ENCODE data around the gene PAK2. TPM values are rescaled to one million over a fixed set of nuclear protein-coding genes. Genes with fewer than 3 reads are reported as not detected.
"Not testable (repeated sequence)": the region's sequence is repeated elsewhere in the genome, so short reads cannot be mapped to it uniquely, and the experiment has no call there.

PAK2 gene
- total RNA-seq, 4 donors from 2014 or later, result 47.2 to 52.4 (median 51.6) TPM

GRCh38 chr3:196842567-196843434 is 103.1 kb downstream of the PAK2 start:
- Histone ChIP-seq H3K4me3 (no peak overlapping the region), H3K9me3 (no peaks in the 10 kb centered on the region), H3K4me1 (peaks cover 0 to 4% (median 0%) of the 10 kb centered on the region in 4 donors), H3K27ac (replicated peaks in 1 of 4) (no peak overlapping the region), H3K36me3 (no peaks in the 10 kb centered on the region), H3K27me3 (no peaks in the 10 kb centered on the region)
- intact Hi-C loops (cut with DNase I), result no loop called here
- no peak for TF ChIP-seq POLR2A (IDR thresholded peaks at IDR 0.05; ENCODE audit: low read depth)
- TF ChIP-seq POLR2AphosphoS5 (IDR thresholded peaks at IDR 0.05), result no peak
- no peak for TF ChIP-seq CTCF (IDR thresholded peaks at IDR 0.05)
- TF ChIP-seq EP300 (IDR thresholded peaks at IDR 0.05), result no peak
- no peak for DNase-seq (ENCODE audit: extremely low spot score)
- 70% methylated on average over 17 of the region's 17 CpGs for WGBS

- no peaks in the 10 kb centered on the region for H3K27me3 ChIP-seq
- whole genome bisulfite sequencing, result 77% methylated on average over 9 of the region's 9 CpGs
- no peak overlapping the region for H3K27ac ChIP-seq (replicated peaks in 1 of 4)
- no peaks in the 10 kb centered on the region for H3K9me3 ChIP-seq
- DNase-seq (ENCODE audit: extremely low spot score), result no peak
- intact Hi-C loops (cut with DNase I), result no loop called here
- no peak overlapping the region for H3K4me3 ChIP-seq
- H3K36me3 ChIP-seq, result no peaks in the 10 kb centered on the region
- TF ChIP-seq POLR2AphosphoS5 (IDR thresholded peaks at IDR 0.05) (no peak), POLR2A (IDR thresholded peaks at IDR 0.05; ENCODE audit: low read depth) (no peak), CTCF (IDR thresholded peaks at IDR 0.05) (no peak), EP300 (IDR thresholded peaks at IDR 0.05) (no peak)
- no peaks in the 10 kb centered on the region for H3K4me1 ChIP-seq
These were observed 103.9 kb downstream of the PAK2 start for GRCh38 chr3:196843435-196844110.

- WGBS, result 88% methylated on average over 18 of the region's 22 CpGs
- H3K27me3 ChIP-seq; intact Hi-C loops (cut with DNase I): not testable (repeated sequence)
These were observed 104.9 kb downstream of the PAK2 start for GRCh38 chr3:196844235-196845219.

GRCh38 chr3:196848375-196848774 is 108.7 kb downstream of the PAK2 start:
- H3K4me1 ChIP-seq; DNase-seq (ENCODE audit: extremely low spot score); H3K27ac ChIP-seq (replicated peaks in 1 of 4); intact Hi-C loops (cut with DNase I); H3K36me3 ChIP-seq; H3K4me3 ChIP-seq; H3K9me3 ChIP-seq: not testable (repeated sequence)
- 90% methylated on average over 4 of the region's 4 CpGs for WGBS
- peaks cover 0 to 13% (median 0%) of the 10 kb centered on the region in 4 donors for H3K27me3 ChIP-seq

More at GRCh38 chr3:196844235-196845219, 104.9 kb downstream of the PAK2 start:
- H3K36me3 ChIP-seq; H3K4me1 ChIP-seq; H3K4me3 ChIP-seq; H3K9me3 ChIP-seq; H3K27ac ChIP-seq (replicated peaks in 1 of 4); DNase-seq (ENCODE audit: extremely low spot score): not testable (repeated sequence)

GRCh38 chr3:196849180-196849741 is 109.6 kb downstream of the PAK2 start:
- no peak for DNase-seq (ENCODE audit: extremely low spot score)
- H3K9me3 ChIP-seq, result no peaks in the 10 kb centered on the region
- H3K4me3 ChIP-seq, result no peak overlapping the region
- no peaks in the 10 kb centered on the region for H3K36me3 ChIP-seq
- H3K27me3 ChIP-seq, result peaks cover 0 to 13% (median 0%) of the 10 kb centered on the region in 4 donors
- no peak overlapping the region for H3K27ac ChIP-seq (replicated peaks in 1 of 4)
- WGBS, result 80% methylated on average over 11 of the region's 11 CpGs
- no peaks in the 10 kb centered on the region for H3K4me1 ChIP-seq
- TF ChIP-seq POLR2AphosphoS5 (IDR thresholded peaks at IDR 0.05), result no peak
- no peak for TF ChIP-seq CTCF (IDR thresholded peaks at IDR 0.05)
- TF ChIP-seq POLR2A (IDR thresholded peaks at IDR 0.05; ENCODE audit: low read depth), result no peak
- TF ChIP-seq EP300 (IDR thresholded peaks at IDR 0.05), result no peak
- intact Hi-C loops (cut with DNase I), result no loop called here

GRCh38 chr3:196863000-196863399 is 123.3 kb downstream of the PAK2 start:
- H3K36me3 ChIP-seq; H3K4me3 ChIP-seq; H3K27ac ChIP-seq (replicated peaks in 1 of 4); H3K4me1 ChIP-seq; H3K27me3 ChIP-seq; intact Hi-C loops (cut with DNase I); H3K9me3 ChIP-seq; DNase-seq (ENCODE audit: extremely low spot score): not testable (repeated sequence)
- 94% methylated on average over 8 of the region's 8 CpGs for WGBS
